Stimulated activated CD4-positive, alpha-beta T cell treated with anti-CD3 and anti-CD28 coated beads, Interleukin-4, amount 100 ng/mL, for 4 hours (primary cell): Measurements from ENCODE around the gene NR2F1-AS1.
"Not testable (repeated sequence)": the region's sequence is repeated elsewhere in the genome, so short reads cannot be mapped to it uniquely, and the experiment has no call there.

Source experiments
- DNase-seq, 2 experiments: peaks; one replicate each; pipeline ENCODE4 v3.0.0-alpha.2; 2020

The NR2F1-AS1 gene

DNA sequence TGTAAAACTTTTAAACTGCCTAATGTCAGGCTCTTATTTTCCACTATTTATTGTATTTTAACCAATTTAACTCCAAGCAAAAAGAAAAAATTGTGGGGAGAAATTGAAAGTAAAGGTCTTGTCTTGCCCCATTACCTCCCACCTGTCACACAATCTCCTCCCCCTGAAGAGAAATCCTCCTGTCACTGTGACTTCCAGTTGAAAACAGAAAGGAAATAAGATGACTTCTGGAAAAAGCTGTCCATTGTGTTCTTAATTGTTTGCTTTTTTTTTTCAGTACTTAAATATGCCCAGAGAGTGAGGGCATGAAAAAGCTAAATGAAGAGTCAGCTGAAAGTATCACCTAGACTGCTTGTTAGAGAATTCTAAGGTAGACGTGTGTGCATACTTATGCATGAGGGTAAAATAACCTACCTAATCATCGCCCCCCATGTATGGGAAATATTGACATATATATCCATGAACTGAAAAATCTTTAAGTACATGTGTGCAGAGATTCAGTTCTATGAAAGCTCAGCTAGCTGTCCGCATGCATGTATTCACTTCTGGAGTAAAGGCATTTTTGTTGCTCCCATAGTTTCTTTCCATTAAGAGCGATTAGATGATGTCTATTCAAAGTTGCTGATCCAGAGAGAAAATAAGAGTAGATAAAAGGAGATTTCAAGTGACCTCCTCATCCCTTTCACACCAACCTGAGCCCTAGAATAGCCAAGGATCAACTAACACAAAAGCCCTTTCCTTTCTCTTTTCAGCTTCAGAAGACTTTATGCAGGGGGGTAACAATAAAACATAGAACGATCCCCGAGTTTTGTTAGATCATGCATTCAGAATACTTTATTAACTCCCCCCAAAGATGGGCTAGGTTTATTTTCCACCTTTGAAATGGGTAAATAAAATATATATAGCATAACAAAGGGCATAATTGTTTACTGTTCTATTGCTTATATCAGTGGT, 5.3 kb downstream of the NR2F1-AS1 start:
- no peak for DNase-seq

- DNase-seq, result no peak
Observed at GRCh38 chr5:93574491-93575305, 6.3 kb downstream of the NR2F1-AS1 start.

DNA sequence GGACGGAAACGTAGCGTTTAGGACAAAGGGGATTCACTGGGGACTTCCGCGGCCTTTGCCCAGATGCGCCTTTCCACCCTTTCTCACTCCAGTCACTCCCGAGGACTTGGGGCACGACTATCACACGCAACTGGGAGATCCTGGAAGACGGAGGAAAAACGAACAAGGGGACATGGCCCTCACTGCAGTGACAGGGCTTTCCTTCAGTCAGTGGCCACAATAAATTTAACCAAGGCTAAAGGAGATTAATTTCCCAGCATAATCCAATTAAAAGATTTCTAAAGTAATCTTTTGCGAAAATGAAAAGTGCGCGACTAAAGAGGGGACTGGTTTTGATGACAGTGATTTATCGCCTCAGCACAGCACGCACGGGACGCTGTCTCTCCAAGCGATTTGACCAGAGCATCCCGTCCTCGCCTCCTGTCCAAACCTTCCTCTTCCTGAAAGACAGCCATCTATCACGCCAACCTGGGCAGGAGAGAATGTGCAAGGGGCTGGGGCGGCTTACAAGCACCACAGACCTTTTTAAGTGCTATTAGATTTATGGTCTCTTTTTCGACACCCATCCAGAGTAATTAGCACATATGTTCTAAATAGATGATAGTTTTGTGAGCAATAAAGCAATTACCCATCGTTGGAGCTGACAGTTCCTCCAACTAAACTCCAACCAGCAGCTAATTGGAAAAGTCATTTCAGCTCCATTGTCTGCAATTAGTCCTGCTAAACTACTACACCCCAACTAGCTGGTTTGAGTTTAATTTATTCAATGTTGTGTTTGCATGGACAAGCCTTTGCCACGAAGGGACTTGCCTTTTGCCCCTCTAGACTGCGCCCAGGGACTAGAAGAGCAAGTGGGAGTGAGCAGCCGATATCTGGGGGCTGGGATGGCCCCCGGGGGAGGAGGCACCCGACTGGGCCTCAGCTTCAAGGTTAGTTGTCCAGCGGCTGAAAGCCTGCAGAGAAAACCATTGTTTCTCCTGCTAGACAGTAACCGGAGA, 7.4 kb downstream of the NR2F1-AS1 start:
- no peak for DNase-seq

- DNase-seq, result no peak
Observed at GRCh38 chr5:93572608-93573353, 8.2 kb downstream of the NR2F1-AS1 start.

DNA sequence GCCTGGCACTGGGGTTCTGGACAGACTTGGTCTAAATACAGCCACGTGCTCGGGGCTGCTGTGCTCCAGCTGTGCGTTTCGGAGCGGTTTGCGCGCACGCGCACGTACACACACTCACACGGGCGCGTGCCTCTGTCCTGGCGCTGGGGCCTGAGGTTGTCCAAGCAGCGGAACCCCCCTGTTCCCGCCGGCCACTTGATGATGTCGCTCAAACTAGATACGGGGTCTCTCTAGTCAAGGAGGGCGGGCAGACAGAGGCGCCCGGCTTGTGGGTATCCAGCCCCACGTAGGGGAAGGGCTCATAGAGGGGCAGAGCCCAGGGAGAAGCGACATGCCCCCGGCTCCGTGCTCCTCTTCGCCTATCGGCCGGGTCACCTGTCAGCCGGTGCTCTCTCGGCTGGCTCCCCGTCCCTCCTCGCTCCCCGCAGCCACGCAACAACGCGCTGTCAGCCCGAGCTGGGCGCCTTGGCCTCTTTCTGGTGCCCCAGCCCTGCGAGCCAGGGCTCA, 8.9 kb downstream of the NR2F1-AS1 start:
- no peak for DNase-seq

DNA sequence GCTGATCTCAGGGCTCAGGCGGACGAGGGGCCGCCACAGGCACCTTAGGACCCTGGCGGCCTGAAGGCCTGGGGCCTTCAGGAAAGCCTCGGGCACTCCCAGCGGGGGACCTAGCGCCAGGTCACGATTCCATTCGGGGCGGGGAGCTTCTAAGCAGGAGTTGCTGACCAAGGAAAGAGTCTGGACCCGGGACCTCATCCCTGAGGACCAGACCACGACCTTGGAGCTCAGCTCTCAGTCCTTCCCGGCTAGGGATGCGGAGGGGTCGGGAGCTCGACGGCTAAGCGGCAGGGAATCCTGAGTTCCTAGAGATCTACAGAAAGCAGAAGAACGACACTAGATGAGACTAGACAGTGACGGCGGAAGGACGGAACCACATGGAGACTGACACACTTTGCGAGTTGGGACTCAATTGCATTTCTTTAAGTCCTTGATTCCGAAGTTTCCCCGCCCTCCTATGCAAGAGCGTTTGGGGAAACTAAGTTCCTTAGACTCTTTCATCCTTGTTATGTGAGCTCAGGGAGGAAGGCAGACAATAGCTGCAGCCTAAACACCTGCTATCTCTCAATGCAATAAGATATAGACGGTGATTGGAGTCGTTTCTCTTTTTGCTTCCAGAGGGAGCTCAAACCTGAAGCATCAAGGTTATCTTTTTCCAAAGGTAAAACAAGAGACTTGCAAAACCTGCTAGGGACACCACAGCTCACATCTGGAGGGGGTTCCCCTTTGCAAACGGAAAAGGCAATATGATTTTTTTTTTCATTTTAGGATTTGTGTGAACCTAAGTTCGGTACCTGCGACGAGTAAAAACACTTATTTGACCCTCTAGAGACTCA, 9.7 kb downstream of the NR2F1-AS1 start:
- DNase-seq, result no peak

- DNase-seq, result no peak
Observed at GRCh38 chr5:93570294-93571113, 10.5 kb downstream of the NR2F1-AS1 start.

- no peak for DNase-seq
Observed at GRCh38 chr5:93569300-93570160, 11.5 kb downstream of the NR2F1-AS1 start.

GRCh38 chr5:93567424-93567823, 13.6 kb downstream of the NR2F1-AS1 start:
- no peak for DNase-seq

GRCh38 chr5:93566091-93566490, 14.9 kb downstream of the NR2F1-AS1 start:
- DNase-seq, result no peak

DNA sequence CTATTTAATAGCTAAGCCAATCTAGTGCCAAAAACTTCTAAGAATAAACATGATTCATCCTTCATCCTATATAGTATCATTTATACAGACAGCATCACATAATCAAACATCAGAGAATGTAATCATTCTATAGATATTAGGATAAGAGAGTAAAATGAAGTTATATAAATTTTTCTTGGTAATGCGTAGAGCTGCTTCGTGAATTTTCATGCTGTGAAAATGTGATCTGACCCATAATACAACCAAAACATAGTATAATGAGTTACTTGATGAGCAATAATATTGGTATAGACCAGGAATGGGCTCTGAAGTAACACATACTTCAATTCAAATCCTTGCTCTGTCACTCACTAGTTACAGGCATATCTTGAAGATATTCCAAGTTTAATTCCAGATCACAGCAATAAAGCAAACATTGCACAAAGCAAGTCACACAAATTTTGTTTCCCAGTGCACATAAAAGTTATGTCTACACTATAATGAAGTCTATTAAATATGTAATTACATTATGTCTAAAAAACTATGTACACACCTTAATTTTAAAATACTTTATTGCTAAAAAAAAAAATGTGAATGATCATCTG, 23.9 kb downstream of the NR2F1-AS1 start:
- no peak for DNase-seq

DNA sequence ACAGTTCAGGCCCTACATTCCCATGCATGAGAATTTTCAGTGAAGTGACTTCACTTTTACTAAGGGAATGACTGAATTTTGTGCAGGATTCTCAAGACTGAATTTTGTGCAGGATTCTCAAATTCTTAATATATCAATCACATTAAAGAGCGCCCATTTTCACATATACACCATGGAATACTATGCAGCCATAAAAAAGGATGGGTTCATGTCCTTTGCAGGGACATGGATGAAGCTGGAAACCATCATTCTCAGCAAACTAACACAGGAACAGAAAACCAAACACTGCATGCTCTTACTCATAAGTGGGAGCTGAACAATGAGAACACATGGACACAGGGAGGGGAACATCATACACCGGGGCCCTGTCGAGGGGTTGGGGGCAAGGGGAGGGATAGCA, 31.4 kb downstream of the NR2F1-AS1 start:
- not testable (repeated sequence) for DNase-seq

- DNase-seq, result no peak
Observed at GRCh38 chr5:93545872-93546271, 35.1 kb downstream of the NR2F1-AS1 start.

- DNase-seq, result no peak
Observed at GRCh38 chr5:93532370-93532769, 48.6 kb downstream of the NR2F1-AS1 start.

- not testable (repeated sequence) for DNase-seq
Observed at GRCh38 chr5:93521815-93522214, 59.2 kb downstream of the NR2F1-AS1 start.

GRCh38 chr5:93519740-93520139, 61.3 kb downstream of the NR2F1-AS1 start:
- no peak for DNase-seq

DNA sequence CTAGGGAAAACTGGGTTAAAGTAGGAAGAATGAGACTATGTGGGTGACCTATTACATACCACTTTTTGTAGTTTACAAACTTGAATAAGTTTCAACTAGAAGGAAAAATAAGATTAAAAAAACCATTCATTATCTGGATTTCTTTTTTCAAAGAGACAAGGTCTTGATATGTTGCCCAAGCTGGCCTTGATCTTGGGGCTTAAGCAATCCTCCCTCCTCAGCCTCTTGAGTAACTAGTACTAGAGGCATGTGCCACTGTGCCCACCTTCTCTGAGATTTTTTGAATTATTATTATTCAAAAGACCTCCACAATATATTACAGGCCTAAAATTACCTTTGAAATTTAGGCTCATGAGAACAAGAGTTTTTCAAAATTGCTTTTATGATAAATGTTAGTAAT, 63.2 kb downstream of the NR2F1-AS1 start:
- no peak for DNase-seq

- no peak for DNase-seq
Observed at GRCh38 chr5:93513298-93513697, 67.7 kb downstream of the NR2F1-AS1 start.
